HG03108 (cell line): ENCODE results near the gene FBN1.

Source experiments
- ATAC-seq: cut with Tn5 transposase; IDR thresholded peaks from one replicate; pipeline ENCODE4 v1.9.1; 2021; ENCODE audit warnings: moderate library complexity; ENCODE audit not compliant: unreplicated experiment

The FBN1 gene

GRCh38 chr15:48522123-48522522, 123.4 kb downstream of the FBN1 start:
- no peak for ATAC-seq

GRCh38 chr15:48520376-48521155, 124.9 kb downstream of the FBN1 start:
- no peak for ATAC-seq

GRCh38 chr15:48516121-48516520, 129.4 kb downstream of the FBN1 start:
- no peak for ATAC-seq

GRCh38 chr15:48515500-48515899, 130.0 kb downstream of the FBN1 start:
- no peak for ATAC-seq

- ATAC-seq = no peak
These were observed 131.2 kb downstream of the FBN1 start for GRCh38 chr15:48514103-48514816.

GRCh38 chr15:48510976-48511375, 134.5 kb downstream of the FBN1 start:
- ATAC-seq = no peak

- no peak for ATAC-seq
These were observed 138.0 kb downstream of the FBN1 start for GRCh38 chr15:48507416-48508065.

- ATAC-seq = no peak
These were observed 140.4 kb downstream of the FBN1 start for GRCh38 chr15:48505067-48505466.

- ATAC-seq = no peak
These were observed 144.3 kb downstream of the FBN1 start for GRCh38 chr15:48501208-48501607.

GRCh38 chr15:48500595-48500994, 144.9 kb downstream of the FBN1 start:
- ATAC-seq = no peak

- ATAC-seq = no peak
These were observed 145.5 kb downstream of the FBN1 start for GRCh38 chr15:48499978-48500377.

GRCh38 chr15:48498828-48499227, 146.7 kb downstream of the FBN1 start:
- no peak for ATAC-seq

- no peak for ATAC-seq
These were observed 150.9 kb downstream of the FBN1 start for GRCh38 chr15:48494631-48495030.

- no peak for ATAC-seq
These were observed 151.7 kb downstream of the FBN1 start for GRCh38 chr15:48493763-48494225.

- no peak for ATAC-seq
These were observed 152.3 kb downstream of the FBN1 start for GRCh38 chr15:48493084-48493762.

GRCh38 chr15:48486228-48486627, 159.3 kb downstream of the FBN1 start:
- ATAC-seq = no peak

- ATAC-seq = no peak
These were observed 163.7 kb downstream of the FBN1 start for GRCh38 chr15:48481802-48482201.

- ATAC-seq = no peak
These were observed 165.8 kb downstream of the FBN1 start for GRCh38 chr15:48479751-48480150.

GRCh38 chr15:48478581-48478980, 166.9 kb downstream of the FBN1 start:
- no peak for ATAC-seq

GRCh38 chr15:48477795-48478360, 167.6 kb downstream of the FBN1 start:
- no peak for ATAC-seq
